Regular cardiac myocyte (primary cell): ENCODE measurements around the gene BCS1L. TPM values are rescaled to one million over a fixed set of nuclear protein-coding genes. Genes with fewer than 3 reads are reported as not detected.

Experiments used
- total RNA-seq: library from RNA; depleted of rRNA; stranded (reverse); fragments of >200 nt; gene quantifications from 2 replicates; pipeline ENCODE4 v1.2.3, GENCODE V29; 2014

Gene BCS1L
- total RNA-seq: 22.8 and 59.8 TPM in 2 replicates

GRCh38 chr2:218659258-218659987 is at the start of gene BCS1L, which contains the start of gene ZNF142:
BCS1L (plus strand) TSS chr2:218659683; CDS start chr2:218660988, 1,305 bp downstream.
ZNF142 (minus strand) TSS chr2:218659623; CDS start chr2:218656429, 3,194 bp downstream.

GRCh38 chr2:218671654-218672566 is 12.4 kb downstream of the BCS1L start, which contains the start of the genes RNF25 and STK36:
RNF25 (minus strand) TSS chr2:218672002; CDS start chr2:218671970, 32 bp downstream.
STK36 (plus strand) TSS chr2:218672086; CDS start chr2:218672830, 744 bp downstream.

GRCh38 chr2:218710687-218711549 is 51.4 kb downstream of the BCS1L start, which contains the start of gene TTLL4:
TTLL4 (plus strand) TSS chr2:218710835; CDS start chr2:218737677, 26,842 bp downstream.

Other genes starting within 250 kb of the BCS1L start
- gene VIL1, start 240.6 kb upstream of the BCS1L start, total RNA-seq: under 0.01 TPM in 2 replicates
- 13.4 and 18.9 TPM in 2 replicates for gene USP37, start 91.3 kb upstream of the BCS1L start, total RNA-seq
- gene CNOT9, start 90.8 kb upstream of the BCS1L start, total RNA-seq: 35.8 and 68.2 TPM in 2 replicates
- 2.3 and 3.1 TPM in 2 replicates for gene PLCD4, start 51.8 kb upstream of the BCS1L start, total RNA-seq
- gene ZNF142, start 60 bp upstream of the BCS1L start, total RNA-seq: 4.8 and 7.5 TPM in 2 replicates
- 24.5 and 33.2 TPM in 2 replicates for gene RNF25, start 12.3 kb downstream of the BCS1L start, total RNA-seq
- 11.9 and 41.7 TPM in 2 replicates for gene STK36, start 12.4 kb downstream of the BCS1L start, total RNA-seq
- gene TTLL4, start 51.2 kb downstream of the BCS1L start, total RNA-seq: 2.8 and 8.1 TPM in 2 replicates
- 0.58 and 2.0 TPM in 2 replicates for gene CYP27A1, start 122.5 kb downstream of the BCS1L start, total RNA-seq
- under 0.01 TPM in 1 of 2 replicates, not detected in the other for gene PRKAG3, start 172.1 kb downstream of the BCS1L start, total RNA-seq
- not detected in 2 replicates for gene WNT6, start 200.1 kb downstream of the BCS1L start, total RNA-seq
- under 0.01 and 0.19 TPM in 2 replicates for gene WNT10A, start 221.2 kb downstream of the BCS1L start, total RNA-seq